HPDE6-E6E7 (cell line): ENCODE data around the gene SLC16A5.
"Not testable (repeated sequence)": the region's sequence is repeated elsewhere in the genome, so short reads cannot be mapped to it uniquely, and the experiment has no call there.

Experiments used
- DNase-seq: peaks from one replicate; pipeline ENCODE4 v3.0.0; 2011; ENCODE audit warnings: missing footprints; ENCODE audit errors: extremely low spot score

Gene SLC16A5

DNA sequence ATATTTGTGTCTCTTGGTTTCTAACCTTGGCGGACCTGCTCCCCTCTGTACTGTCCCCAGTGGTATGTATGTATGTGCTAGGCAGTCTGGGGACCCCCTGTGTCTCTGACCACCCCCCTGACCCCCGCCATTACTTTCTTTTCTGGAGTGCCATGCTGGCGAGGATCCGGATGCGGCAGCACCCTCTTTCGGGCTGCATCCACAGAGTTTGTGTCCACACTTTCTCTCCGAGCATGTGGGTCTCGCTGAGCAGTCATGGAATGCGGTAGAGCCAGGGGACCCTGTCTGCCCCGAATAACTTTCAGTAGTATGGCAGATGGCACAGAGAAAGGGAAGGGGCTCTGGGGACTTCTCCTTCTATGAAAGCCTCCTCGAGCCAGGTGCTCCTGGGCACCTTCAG is 23.7 kb upstream of the SLC16A5 start:
- DNase-seq: no peak

DNA sequence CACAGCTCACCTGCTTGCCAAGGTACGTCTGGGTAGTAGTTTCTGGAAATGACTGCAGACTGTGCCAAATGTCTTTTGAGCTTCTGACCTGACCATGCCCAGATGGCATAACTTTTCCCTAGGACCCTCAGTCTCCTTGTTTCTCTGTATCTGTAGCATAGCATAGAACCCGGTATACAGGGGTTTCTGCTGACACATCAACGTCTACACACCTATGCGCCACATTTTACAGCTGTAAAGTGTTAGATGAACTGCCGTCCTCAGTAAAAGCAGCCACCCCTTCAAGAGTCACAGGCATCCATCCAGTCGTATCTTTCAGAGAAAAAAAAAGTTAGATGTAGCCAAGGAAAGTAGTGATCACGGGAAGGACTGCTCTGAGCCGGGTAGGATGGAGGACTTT is 23.3 kb upstream of the SLC16A5 start:
- no peak for DNase-seq

- DNase-seq: no peak
Observed at GRCh38 chr17:75064867-75065561, 22.7 kb upstream of the SLC16A5 start.

DNA sequence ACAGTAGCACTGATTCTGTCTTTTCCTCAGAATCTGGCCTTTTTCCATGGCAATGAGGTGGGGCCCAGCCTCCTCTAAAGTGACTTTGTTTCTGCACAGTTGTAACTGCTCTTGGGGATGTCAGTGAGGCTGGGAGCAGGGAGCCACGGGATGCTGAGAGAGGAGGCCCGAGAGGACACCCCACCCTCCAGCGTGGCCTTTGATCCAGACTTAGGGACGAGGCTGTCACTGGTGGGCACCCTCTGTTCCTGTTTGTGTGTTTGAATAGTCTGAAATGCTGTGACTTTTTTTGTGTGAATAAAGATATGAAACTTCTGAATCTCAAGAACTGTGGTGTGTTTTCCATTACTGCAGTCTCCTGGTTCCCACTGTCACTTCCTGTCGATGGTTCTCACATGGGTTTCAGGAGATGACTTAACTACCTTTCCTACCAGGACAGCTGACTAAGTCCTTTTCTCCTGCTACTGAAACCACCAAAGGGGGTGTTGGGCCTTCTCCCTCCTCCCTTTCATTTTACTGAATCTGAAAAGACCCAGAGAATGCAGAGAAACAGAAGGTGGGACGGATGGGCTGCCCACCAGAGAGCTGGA is 22.1 kb upstream of the SLC16A5 start:
- no peak for DNase-seq

GRCh38 chr17:75067856-75068255 is 19.9 kb upstream of the SLC16A5 start:
- DNase-seq: no peak

GRCh38 chr17:75068750-75069149 is 19.0 kb upstream of the SLC16A5 start:
- no peak for DNase-seq

DNA sequence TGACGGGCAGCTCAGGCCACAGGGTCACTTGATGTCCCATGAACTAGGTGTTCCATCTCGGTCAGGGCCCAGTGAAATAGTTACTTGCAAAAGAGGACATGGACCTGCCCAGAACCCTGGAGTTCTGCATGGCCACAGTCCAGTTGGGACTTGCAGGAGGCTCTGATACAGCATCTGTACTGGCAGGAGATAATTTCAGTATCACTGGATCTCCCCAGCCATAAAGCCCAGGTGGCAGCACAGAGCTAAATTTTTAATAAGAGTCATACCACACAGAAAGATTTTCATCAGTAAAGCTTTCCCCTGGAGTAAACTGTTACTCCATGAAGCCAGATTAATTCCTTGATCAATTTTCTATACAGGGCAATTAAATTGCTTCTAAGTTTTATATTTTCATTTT is 18.0 kb upstream of the SLC16A5 start:
- DNase-seq: peak; percentile 65

- DNase-seq: not testable (repeated sequence)
Observed at GRCh38 chr17:75071478-75072271, 16.1 kb upstream of the SLC16A5 start.

GRCh38 chr17:75072909-75073308 is 14.8 kb upstream of the SLC16A5 start:
- DNase-seq: not testable (repeated sequence)

GRCh38 chr17:75073618-75074047 is 14.1 kb upstream of the SLC16A5 start:
- DNase-seq: no peak

GRCh38 chr17:75074532-75074931 is 13.2 kb upstream of the SLC16A5 start:
- DNase-seq: no peak

DNA sequence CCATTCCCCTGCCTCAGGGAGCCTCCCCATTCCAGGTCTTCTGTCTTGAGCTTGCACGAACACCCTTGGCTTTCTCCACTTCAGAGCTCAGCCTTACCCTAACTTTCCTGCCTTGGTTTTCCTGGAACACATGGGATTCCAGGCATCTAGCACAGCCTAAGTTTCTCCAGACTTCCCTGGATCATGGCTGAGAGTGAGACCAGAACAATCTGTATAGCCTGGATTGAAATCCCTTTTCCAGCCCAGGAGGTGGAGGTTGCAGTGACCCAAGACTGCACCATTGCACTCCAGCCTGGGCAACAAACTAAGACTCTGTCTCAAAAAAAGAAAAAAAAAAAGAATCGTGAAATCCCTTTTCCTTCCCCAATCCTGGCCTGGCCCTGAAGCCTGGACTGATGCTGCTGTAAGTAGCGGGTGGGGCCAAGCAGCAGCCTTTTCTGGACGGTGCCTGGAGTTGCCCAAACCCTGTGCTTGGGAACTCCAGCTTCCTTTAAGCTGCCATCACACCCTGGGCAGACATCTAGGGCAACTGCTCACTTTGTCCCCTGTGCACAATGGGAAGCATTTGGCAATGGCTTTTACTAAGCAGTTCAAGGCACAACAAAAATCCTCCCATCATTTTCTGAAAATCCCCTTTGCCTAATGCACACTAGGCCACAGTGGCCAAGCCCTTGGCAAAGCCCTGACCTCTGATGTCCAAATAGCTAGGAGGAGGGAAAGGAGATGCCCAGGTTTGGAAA is 12.0 kb upstream of the SLC16A5 start:
- DNase-seq: no peak

DNA sequence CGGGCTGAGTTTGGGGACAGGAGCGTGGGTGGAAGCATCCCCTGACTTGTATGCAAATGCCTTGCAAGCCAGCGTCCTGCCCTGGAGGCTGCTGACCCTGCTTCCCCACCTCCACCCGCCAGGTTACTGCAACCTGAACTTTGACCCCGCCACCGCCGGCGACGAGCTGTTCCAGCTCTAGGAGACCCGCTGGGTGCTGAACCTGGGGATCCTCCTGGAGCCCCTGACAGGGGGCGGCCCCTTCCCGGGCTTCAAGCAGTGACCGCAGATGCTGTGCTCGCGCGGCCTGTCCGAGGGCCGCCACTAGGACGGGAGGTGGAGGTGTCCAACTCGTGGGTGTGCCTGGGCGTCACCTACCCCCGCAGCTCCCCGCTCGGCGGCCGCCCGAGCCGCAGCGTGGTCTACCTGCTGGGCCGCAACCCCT is 10.7 kb upstream of the SLC16A5 start:
- no peak for DNase-seq

GRCh38 chr17:75077496-75078283 is 10.1 kb upstream of the SLC16A5 start:
- DNase-seq: no peak

GRCh38 chr17:75078284-75079022 is 9.3 kb upstream of the SLC16A5 start:
- DNase-seq: peak; percentile 68

GRCh38 chr17:75079023-75079373 is 8.8 kb upstream of the SLC16A5 start:
- DNase-seq: no peak

- no peak for DNase-seq
Observed at GRCh38 chr17:75081611-75082540, 5.9 kb upstream of the SLC16A5 start.

- DNase-seq: no peak
Observed at GRCh38 chr17:75082683-75083082, 5.1 kb upstream of the SLC16A5 start.

- no peak for DNase-seq
Observed at GRCh38 chr17:75084039-75084660, 3.6 kb upstream of the SLC16A5 start.
